Skin of body (tissue), 2 donors: ENCODE data around the gene HEATR1. TPM values are rescaled to one million over a fixed set of nuclear protein-coding genes. Genes with fewer than 3 reads are reported as not detected.
A peak's percentile ranks its signal among the peaks of the same experiment; 100 is the strongest.

Source experiments
- DNase-seq: peaks from one replicate; lab custom pipeline; 2025; lab: John Stamatoyannopoulos, UW
- total RNA-seq: library from RNA; depleted of rRNA; stranded (reverse); fragments of >200 nt; gene quantifications from one replicate; pipeline ENCODE4 v1.2.3, GENCODE V29; 2014

The HEATR1 gene
- total RNA-seq, 1 donor from 2014 or later, result 30.8 TPM

DNA sequence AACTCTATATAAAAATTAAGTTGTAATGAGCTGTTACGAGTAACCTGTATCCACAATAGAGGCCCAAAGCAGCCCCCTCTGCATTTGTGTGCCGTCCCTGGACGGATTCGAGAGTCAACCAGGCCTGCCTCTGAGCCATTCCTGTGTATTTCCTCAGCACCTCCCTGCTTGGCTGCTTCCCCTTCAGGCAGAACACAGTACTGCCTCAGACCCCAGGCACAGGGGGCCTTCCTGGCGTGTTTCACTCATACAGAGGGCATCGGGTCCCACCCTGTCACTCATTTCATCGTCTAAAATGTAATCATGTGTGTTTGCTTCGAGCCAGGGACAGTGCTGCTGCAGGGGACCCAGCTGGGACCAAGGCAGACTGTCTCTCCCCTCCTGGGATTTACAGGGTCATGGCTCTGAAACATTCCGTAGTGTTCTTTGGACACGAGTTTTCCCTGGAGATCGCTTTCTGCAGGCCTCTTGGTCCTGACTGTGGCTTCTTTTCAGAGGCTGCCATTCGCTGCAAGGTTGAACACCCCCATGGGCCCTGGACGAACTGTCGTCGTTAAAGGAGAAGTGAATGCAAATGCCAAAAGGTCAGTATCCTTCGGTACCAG, 61.1 kb downstream of the HEATR1 start:
- no peak for DNase-seq

DNA sequence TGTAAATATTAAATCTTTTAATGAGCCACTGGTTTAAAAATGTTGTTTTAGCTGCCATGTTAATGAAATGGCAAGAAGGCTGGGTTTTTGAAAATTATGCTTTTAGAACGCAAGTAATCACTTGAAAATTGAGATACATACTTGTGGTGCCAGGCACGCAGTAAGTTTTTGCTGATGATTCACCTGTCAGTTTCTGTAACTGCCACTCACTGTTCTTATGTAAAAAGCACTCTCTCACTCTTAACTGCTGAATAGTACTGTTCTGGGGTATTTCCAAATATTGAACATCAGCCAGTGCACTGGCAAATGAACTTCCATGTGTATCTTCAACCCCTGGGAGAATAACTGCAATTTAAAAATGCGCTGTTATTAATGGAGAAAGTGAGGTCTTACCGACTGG, 62.6 kb downstream of the HEATR1 start:
- no peak for DNase-seq

DNA sequence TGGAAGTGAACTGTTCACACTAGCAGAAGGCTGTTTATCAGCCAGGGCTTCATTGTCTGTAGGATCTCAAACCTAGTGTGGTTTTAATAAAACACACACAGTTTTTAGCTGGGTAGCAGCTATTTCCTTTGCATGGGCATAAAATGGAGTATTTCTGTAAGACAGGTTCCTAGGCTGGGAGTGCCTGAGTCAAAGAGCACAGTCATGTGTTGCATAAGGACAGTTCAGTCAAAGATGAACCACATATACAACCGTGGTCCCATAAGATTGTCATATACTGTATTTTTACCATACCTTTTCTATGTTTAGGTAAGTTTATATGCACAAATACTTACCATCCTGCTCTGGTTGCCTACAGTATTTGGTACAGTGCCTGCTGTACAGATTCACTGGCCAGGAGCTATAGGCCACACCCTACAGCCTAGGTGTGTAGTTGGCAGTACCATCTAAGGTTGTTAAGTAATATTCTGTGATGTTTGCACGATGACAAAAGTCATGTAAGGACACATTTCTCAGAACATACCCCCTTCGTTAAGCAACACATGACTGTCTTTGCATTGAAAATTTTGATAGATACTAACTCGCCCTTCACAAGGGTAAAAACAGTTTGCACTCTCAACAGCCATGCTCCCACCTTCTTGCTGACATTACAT, 63.4 kb downstream of the HEATR1 start:
- DNase-seq, result no peak

DNA sequence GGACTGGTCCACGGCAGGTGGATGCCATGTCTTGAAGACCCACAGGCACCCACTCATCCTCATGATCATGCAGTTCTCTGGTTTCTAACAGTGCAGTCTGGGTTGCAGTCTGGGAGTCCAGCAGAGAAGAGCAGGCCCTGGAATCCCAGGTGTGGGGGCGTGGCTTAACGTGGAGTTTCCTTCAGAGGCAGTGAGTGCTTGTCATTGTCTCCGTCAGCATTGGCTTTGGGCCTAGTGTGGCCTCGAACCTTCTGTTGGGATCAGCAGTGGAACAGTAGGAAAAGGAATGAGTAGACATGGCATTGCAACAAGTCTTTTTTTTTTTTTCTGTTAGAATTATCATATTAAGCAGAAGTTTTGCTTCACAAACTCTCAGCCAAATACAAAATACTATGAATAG, 67.8 kb downstream of the HEATR1 start:
- no peak for DNase-seq

DNA sequence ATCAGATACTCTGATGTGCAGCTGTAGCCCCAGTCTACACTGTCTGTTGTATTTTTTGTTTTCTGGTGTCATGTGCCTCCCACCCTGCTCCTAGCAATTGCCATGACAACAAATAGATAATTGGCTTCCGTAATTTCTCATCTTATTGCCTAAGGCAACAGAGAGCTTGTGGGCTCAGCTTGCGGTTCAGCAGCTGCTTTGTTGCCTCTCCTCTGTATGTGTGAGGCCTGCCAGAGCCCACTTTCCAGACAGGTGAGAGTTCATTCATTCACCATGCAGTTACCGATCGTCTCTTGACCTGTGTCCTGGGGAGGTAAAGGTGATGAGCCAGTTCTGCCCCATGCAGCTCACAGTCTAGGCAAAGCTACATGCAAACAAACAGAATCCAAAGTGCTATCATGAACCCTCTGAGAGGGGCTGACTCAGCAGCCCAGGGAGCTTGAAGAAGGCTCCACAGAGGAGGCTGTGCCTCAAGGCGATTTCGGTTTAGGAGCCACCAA, 68.6 kb downstream of the HEATR1 start:
- DNase-seq, result no peak

DNA sequence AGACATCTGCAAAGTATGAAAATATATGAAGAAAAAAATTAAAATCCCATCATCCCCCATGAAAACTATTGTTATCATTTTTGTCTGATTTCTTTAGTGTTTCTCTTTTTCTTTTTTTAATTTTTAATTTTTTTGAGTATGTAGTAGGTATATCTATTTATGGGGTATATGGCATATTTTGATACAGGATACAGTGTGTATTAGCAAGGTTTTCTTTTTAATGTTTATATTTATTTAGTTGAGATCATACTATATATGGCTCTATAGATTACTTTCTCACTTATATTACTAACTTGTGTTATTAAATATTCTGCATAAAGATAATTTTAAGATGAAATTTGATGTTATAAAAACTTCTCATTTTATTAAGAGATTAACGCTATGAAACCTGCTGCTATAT, 69.1 kb downstream of the HEATR1 start:
- no peak for DNase-seq

DNA sequence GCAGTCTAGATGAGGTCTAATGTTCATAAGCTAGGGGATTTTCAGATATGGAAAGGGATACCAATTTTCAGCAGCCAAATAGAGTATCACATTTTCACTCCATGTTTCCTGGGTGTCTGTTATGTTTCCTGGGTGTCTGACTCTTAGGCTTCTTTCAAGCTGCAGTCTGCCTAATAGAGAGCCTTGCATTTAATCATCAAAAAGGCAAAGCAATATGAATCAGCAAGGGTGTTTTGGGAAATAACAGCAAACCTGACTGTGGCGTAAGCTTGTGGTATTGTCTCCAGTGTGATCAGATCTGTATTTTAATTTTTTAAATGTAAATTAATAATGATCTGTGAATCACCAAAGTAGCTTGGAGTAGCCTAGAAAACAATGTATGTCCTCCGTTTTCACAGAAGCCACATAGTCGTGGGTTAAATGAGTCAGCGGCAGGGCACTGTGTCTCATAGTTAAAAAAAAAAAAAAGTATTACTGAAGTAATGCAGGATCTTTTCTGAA, 70.1 kb downstream of the HEATR1 start:
- no peak for DNase-seq

DNA sequence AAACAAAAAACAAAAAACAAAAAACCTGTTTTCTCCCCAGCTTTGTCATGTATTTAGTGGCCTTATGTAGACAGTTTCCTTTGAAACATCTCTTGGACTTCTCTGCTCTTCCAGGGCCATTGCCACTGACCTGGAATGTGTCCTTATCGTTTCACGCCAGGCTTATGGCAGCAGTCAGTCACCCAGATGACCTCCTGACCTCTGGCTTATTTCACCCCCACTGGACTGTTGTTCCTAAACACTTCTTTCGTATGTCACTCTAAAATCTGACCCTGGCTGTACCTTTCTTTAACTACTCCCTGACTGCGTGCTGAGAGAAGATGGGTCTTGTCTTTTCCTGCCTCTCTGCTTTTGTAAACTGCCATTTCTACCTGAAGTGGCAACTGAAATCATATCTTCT, 71.5 kb downstream of the HEATR1 start:
- no peak for DNase-seq

DNA sequence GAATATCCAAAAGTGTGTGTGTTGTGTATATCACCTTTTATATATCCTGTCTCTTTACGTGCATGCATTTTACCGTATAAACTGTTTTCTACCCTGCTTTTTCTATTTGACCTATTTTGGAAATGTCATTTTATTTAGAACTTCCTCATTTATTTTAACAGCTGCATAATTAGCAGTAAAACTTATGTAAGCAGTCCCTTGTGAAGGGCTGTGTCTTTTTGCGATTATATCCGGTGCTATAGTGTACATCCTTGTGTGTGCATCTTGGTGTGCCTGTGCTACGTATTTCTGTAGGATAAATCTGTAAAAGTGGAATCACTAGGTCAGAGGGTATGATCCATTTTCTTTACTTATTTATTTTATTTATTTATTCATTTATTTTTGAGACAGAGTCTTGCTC, 73.4 kb downstream of the HEATR1 start:
- DNase-seq, result no peak

DNA sequence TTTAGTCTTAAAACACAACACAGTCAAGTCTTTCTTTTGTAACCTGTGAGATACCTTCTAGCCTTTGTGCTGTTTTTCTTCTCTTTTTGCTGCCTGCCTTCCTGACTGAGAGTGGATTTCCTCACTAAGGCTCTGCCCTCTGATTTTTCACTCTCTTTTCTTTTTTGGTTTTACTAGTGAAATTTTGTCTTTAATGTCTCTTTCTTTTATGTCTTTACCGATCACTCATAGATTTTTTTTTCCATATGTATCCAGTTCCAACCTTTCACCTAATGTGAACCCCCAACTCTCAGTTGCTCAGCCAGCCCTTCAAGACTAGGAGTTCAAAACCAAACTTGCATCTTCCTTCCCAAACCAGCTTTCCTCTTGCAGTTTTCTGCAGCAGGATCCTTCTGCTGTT, 74.0 kb downstream of the HEATR1 start:
- DNase-seq, result no peak

DNA sequence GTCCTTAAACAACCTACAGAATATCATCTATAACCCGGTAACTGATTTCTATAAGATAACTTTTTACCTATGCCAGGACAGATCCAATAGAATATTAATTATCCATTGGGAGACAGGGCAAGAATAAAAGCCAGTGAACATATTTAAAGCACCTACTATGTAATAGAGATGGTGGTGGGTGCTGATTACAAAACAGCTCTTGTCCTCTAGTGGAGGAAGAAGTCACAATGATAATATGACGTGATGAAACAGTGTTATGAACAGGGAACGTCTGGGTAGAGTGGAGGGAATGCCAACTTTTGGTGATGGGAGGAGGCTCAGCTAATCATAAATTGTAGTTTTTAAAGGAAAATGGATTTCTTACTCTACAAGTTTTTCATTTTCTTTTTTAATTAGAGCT, 78.2 kb downstream of the HEATR1 start:
- no peak for DNase-seq

DNA sequence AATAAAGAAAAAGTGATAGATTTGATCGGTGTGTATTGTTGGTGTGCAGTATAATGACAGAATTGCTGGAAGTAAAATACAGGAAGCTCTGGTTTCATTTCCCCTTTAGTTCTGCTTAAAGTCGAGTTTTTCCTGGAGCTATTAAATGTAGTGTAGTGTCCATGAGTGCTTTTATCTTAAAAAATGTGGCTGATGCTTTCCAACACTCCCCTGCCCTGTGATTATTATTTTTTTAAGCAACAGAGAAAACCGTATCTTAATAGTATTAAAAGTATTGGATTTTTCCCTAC, 79.5 kb downstream of the HEATR1 start:
- no peak for DNase-seq

DNA sequence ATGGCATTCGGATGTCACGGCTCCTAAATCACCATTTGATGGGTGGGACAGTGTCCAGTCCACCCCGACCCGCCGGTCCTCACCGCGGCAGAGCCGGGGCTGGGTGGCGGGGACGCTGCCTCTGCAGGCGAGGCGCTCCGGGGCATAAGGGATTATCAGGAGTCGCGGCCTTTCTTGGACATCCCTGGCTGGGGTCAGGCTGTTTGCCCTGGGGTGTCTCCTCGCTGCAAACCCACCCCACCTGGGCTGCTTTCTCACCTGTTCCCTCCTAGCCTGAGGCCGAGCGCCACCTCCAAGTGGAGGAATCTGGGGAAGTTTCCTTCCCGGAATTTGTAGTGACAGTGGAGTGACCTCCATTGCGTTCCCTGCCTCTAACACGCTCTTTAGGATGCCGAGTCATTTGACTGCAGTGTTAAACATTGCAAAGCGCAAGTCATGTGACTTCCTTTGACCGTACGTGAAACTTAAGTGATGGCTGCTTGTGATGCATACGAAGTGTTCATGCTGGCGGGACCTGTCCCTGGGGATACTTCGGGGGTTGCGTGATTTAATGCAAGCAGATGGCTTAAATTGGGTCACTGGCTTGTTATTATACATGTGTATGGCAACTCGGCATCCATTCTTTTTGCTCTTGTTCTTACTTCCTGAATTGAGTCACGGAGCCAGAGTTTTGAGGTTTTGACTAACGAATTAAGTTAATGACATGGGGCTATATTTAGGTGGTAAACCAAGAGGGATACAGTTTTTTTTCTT, 80.0 kb downstream of the HEATR1 start:
- peak; percentile 92 for DNase-seq

DNA sequence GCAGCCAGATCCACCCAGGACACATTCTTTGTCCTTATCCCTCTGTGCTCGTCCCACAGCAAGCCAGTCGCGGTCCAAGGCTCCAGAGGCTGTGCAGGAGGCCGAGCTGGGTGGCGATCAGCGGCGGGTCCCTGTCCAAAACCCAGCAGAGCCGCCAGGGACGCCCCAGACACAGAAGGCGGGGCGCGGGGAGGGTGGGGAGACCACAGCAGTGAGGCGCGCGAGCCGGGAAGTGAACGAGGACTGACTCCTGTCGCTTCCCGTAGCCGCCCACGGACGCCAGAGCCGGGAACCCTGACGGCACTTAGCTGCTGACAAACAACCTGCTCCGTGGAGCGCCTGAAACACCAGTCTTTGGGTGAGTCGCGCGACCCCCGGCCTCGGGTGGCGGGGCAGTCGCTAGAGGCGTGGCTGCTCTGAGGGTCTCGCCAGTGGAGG, 80.6 kb downstream of the HEATR1 start, which contains the start of gene LGALS8:
Gene LGALS8, plus strand, starts transcription at position 279 of the 438 bp plus-strand sequence. CDS start 2,089 bp downstream, outside the sequence.
- peak; percentile 79 for DNase-seq

DNA sequence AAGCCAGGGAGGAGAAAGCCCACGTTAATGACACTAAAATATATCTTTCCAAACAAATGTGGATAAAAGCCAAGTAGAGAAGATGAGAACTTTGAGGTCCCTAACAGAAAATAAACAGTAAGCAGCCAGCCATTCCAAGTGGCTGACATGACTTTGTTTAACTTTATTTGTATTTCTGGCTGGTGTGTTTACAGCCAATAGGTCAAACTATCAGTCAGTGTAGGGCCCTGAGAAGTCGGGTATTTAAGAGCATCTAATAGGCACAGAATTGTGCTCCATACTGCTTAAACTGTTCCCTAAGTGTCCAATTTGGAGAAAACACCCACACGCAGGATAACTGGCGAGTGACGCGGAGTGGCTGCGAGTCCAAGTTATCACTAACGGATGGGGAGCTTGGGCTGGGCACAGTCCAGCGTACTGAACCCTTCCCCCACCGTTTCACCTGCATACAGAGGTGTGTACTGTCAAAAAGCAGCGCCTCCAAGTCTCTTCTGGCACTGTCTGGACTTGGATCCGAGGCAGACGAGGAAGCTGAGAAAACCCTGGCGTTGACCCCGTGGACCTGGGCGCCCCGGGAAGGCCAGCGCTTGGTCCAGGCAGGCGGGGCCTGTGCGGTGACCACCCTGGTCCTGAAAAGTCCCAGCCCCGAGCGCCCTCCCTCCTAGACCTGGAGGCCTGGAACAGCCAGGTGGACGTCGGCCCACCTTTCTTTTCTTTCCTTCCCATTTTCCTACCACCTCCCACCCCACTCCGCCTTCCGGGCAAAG, 81.2 kb downstream of the HEATR1 start:
- no peak for DNase-seq

DNA sequence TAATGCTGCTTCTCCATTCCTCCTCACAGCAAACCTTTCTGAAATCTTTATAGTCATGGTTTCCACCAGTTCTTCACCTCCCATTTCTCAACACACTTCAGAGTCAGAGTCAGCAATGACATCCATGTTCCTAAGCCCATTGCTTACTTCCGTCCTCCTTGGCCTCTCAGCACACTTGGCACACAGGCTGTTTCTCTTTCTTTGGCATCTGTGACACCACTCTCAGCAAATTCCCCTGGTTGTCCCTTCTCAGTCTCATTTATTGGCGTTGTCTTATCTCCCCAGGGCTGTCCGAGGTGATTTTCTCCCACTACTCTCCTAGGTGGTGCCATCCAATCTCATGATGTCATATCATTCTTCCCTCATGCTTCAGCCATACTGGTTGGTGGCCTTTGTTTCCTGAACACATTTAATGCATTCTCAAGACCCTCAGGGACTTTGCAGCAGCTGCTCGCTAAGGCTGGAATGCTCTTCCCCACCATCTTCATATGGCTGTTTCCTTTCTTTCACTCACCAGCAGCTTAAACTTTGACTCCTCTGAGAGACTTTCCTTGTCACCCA, 83.8 kb downstream of the HEATR1 start:
- no peak for DNase-seq

DNA sequence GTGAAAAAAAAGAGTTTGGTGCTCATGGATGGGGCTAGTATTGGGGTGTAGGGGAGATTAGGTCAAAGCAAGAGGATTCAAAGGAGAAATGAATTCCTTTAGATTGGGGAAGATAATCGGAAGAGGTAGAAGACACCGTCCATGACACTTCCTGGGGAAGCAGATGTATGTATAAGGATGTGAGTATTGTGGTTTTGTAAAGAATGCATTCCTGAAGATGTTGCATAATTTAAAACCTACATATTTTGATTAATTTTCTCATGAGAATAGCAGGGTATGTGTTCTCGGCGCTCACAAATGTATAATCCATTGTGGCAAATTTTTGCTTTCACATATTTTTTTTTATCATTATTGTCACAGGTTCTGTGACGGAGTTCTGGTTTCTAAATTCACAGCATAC, 86.0 kb downstream of the HEATR1 start:
- no peak for DNase-seq

DNA sequence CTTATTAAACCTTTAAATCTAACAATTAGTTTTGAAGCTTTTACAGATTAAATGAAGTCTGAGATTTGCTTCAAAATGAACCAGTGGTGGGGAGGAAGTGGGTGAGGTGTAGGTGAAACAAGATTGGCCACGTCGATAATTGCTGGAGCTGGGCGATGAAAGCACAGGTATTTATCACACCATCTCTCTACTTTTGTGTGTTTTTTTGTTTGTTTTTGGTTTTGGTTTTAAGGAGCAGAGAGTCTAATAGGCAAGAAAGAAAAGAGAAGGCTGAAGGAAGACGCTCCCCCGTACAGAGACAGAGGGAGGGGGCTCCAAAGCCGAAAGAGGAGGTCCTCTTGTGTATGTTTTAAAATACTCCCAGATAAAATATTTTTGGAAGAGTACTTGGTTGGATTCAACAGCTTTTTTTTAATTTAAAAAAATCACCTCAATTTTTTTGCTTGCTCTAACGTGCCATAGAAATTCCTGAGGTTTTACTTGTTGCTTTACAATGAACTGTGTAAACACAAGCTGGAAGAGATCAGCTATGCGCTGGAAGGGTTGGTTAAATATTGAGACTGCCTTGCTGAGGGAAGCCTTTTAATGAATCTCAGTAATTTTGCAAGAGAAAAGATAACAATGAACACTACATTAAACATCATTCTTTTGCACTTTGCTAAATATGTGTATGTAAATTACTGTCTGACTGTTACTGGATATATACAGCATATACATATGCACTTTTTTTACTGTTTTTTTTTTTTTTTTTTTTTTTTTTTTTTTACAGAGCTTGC, 87.2 kb downstream of the HEATR1 start:
- no peak for DNase-seq

DNA sequence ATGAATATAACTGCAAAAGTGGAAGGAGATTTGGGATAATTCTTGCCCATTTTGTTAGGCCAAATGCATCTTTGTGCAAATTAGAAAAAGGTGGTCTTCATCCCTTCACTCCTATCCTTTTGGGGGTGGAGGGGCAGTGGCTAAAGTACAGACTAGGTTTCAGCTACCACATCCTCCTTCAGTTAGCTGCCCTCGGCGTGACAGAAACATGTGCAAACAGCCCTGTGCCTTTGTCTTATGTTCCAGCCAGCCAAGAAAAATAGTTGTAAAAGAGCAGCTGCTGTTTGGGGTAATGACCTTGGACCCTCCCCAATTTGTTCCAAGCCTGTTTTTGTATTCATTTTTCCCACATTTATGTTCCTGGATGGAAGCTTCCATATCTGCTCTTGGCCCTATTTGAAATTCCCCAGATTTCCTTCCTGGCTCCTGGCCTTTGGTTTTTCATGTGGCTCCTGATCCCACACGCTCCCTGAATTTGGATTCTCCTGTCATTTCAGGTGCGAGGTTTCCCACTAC, 88.8 kb downstream of the HEATR1 start:
- no peak for DNase-seq

DNA sequence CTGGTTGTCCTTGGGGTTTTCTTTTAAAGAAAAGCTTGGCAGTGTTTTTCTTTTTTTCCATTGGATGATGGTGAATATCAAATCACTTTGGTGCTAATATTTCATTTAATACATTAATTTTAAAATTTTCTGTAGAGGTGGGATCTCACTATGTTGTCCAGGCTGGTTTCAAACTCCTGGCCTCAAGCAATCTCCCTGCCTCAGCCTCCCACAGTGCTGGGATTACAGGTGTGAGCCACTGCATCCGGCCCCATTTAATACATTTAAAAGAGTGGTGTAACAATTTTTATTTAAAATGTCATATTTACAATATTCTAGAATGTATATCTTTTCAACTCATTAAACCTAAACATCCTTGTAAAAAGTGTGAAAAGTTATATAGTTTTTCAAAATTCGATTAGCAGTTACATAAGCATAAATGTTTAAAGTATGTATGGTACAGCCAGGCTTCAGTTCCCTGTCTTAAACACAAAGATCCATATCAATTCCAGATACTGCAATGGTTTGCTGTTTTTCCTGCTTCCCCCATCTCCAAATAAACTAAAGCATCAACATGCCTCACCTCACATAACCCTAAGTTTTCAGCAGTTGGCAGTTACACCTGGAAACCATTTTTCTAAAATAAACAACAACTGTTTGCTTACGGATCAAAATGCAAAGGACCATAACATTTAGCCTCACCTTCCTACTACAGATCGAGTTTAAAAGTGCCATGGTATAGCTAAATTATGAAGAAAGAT, 89.4 kb downstream of the HEATR1 start:
- DNase-seq, result no peak
